Upper lobe of left lung (tissue), 4 donors: Measurements from ENCODE around the gene OGDH.

Experiments used
- CTCF ChIP-seq, 6 experiments: fragments of 450-650 bp in 4 of 6; fragments of 200-600 bp in 2 of 6; sonication (generic) in 2 of 6; IDR thresholded peaks; one replicate each; pipeline ENCODE4 v1.5.1; 2016 to 2019; ENCODE audit warnings: antibody characterized with exemption in 6 of 6
- EP300 ChIP-seq, 4 donors: sonication (generic); formaldehyde crosslinking; IDR thresholded peaks; one replicate each; pipeline ENCODE4 v1.5.1; 2017; ENCODE audit warnings: antibody characterized with exemption in 4 of 4, control low read depth in 2 of 4

- no peak for TF ChIP-seq CTCF (IDR thresholded peaks at IDR 0.05)
- TF ChIP-seq EP300 (IDR thresholded peaks at IDR 0.05) = no peak
Measured at GRCh38 chr7:44609829-44610228, 3.4 kb downstream of the OGDH start.
